ENCODE data around the gene DNAH10. TPM values are rescaled to one million over a fixed set of nuclear protein-coding genes. Genes with fewer than 3 reads are reported as not detected.

The DNAH10 gene
- total and polyA plus RNA-seq, 2 experiments from 2014 or later: 0.77 to 1.0 TPM

- H3K4me3 ChIP-seq: no peak overlapping the region
- no peak overlapping the region for H3K27ac ChIP-seq
- H3K36me3 ChIP-seq: peaks cover 9% of the 10 kb centered on the region
- DNase-seq (ENCODE audit: low read depth in 1 of 2, low spot score in 1 of 2): no peak
- TF ChIP-seq CTCF (IDR thresholded peaks at IDR 0.05; ENCODE audit: low read depth, low read length): no peak
- H3K4me1 ChIP-seq (ENCODE audit: low read depth): peaks cover 14% of the 10 kb centered on the region
- H3K9me3 ChIP-seq (ENCODE audit: low read depth): no peaks in the 10 kb centered on the region
- no peaks in the 10 kb centered on the region for H3K27me3 ChIP-seq
Measured at GRCh38 chr12:123979566-123979965, 217.5 kb downstream of the DNAH10 start.

- no peaks in the 10 kb centered on the region for H3K9me3 ChIP-seq (ENCODE audit: low read depth)
- peaks cover 9% of the 10 kb centered on the region for H3K36me3 ChIP-seq
- no peak for TF ChIP-seq CTCF (IDR thresholded peaks at IDR 0.05; ENCODE audit: low read depth, low read length)
- no peaks in the 10 kb centered on the region for H3K27me3 ChIP-seq
- peak overlapping the region; percentile 50 for H3K27ac ChIP-seq
- DNase-seq (ENCODE audit: low read depth in 1 of 2, low spot score in 1 of 2): no peak
- H3K4me3 ChIP-seq: no peak overlapping the region
- H3K4me1 ChIP-seq (ENCODE audit: low read depth): peaks cover 35% of the 10 kb centered on the region
Measured at GRCh38 chr12:123982269-123982668, 220.2 kb downstream of the DNAH10 start.

GRCh38 chr12:123983822-123984485, 221.9 kb downstream of the DNAH10 start:
- Histone ChIP-seq H3K4me3 (no peak overlapping the region), H3K36me3 (no peaks in the 10 kb centered on the region), H3K27ac (no peak overlapping the region), H3K4me1 (ENCODE audit: low read depth) (peaks cover 47% of the 10 kb centered on the region), H3K9me3 (ENCODE audit: low read depth) (no peaks in the 10 kb centered on the region), H3K27me3 (no peaks in the 10 kb centered on the region)
- peak; percentile 71 for TF ChIP-seq CTCF (IDR thresholded peaks at IDR 0.05; ENCODE audit: low read depth, low read length)
- DNase-seq (ENCODE audit: low read depth in 1 of 2, low spot score in 1 of 2): peak; percentile 78 to 83

GRCh38 chr12:123984903-123985302, 222.8 kb downstream of the DNAH10 start:
- no peak for DNase-seq (ENCODE audit: low read depth in 1 of 2, low spot score in 1 of 2)
- Histone ChIP-seq H3K27me3 (no peaks in the 10 kb centered on the region), H3K4me1 (ENCODE audit: low read depth) (peaks cover 56% of the 10 kb centered on the region), H3K27ac (peak overlapping the region; percentile 87), H3K9me3 (ENCODE audit: low read depth) (no peaks in the 10 kb centered on the region), H3K4me3 (no peak overlapping the region), H3K36me3 (peaks cover 3% of the 10 kb centered on the region)
- no peak for TF ChIP-seq CTCF (IDR thresholded peaks at IDR 0.05; ENCODE audit: low read depth, low read length)

Other genes starting within 250 kb of the DNAH10 start
- 33.7 and 57.8 TPM in 2 replicates for gene RILPL1, start 228.6 kb upstream of the DNAH10 start, total RNA-seq
- gene RILPL1, start 228.6 kb upstream of the DNAH10 start, polyA plus RNA-seq: 68.4 and 69.3 TPM in 2 replicates
- 122 and 233 TPM in 2 replicates for gene TMED2, start 177.7 kb upstream of the DNAH10 start, total RNA-seq
- gene TMED2, start 177.7 kb upstream of the DNAH10 start, polyA plus RNA-seq: 126 and 217 TPM in 2 replicates
- gene DDX55, start 160.2 kb upstream of the DNAH10 start, total RNA-seq: 14.9 and 16.1 TPM in 2 replicates
- gene DDX55, start 160.2 kb upstream of the DNAH10 start, polyA plus RNA-seq: 15.2 and 18.5 TPM in 2 replicates
- gene EIF2B1, start 128.6 kb upstream of the DNAH10 start, total RNA-seq: 129 and 144 TPM in 2 replicates
- gene EIF2B1, start 128.6 kb upstream of the DNAH10 start, polyA plus RNA-seq: 48.5 and 57.6 TPM in 2 replicates
- 12.7 and 16.2 TPM in 2 replicates for gene GTF2H3, start 128.5 kb upstream of the DNAH10 start, total RNA-seq
- 14.7 and 19.6 TPM in 2 replicates for gene GTF2H3, start 128.5 kb upstream of the DNAH10 start, polyA plus RNA-seq
- 5.8 and 7.5 TPM in 2 replicates for gene TCTN2, start 91.2 kb upstream of the DNAH10 start, total RNA-seq
- 4.3 and 5.0 TPM in 2 replicates for gene TCTN2, start 91.2 kb upstream of the DNAH10 start, polyA plus RNA-seq
- gene ATP6V0A2, start 49.9 kb upstream of the DNAH10 start, total RNA-seq: 24.1 and 31.7 TPM in 2 replicates
- gene ATP6V0A2, start 49.9 kb upstream of the DNAH10 start, polyA plus RNA-seq: 16.4 and 28.0 TPM in 2 replicates
- 39.0 and 49.3 TPM in 2 replicates for gene CCDC92, start 210.5 kb downstream of the DNAH10 start, total RNA-seq
- gene CCDC92, start 210.5 kb downstream of the DNAH10 start, polyA plus RNA-seq: 67.0 and 88.7 TPM in 2 replicates
- 78.9 and 115 TPM in 2 replicates for gene ZNF664, start 210.9 kb downstream of the DNAH10 start, total RNA-seq
- gene ZNF664, start 210.9 kb downstream of the DNAH10 start, polyA plus RNA-seq: 40.5 and 43.4 TPM in 2 replicates

All from cardiac muscle cell (in vitro differentiated cells and primary cell).